GM12892 (cell line): ENCODE measurements around the gene JAKMIP1.

ENCODE experiments used
- DNase-seq: peaks from one replicate; pipeline ENCODE4 v3.0.0; 2011; ENCODE audit not compliant: insufficient read length
- FAIRE-seq: peaks from 2 replicates; lab custom pipeline; 2011; peaks lifted over from hg19 to GRCh38; lab: Jason Lieb, UNC
- POLR2A ChIP-seq: IDR thresholded peaks from 2 replicates; pipeline ENCODE4 v1.6.1; 2011; ENCODE audit warnings: low read depth, low read length, control low read depth
- POLR2AphosphoS5 ChIP-seq: IDR thresholded peaks from 2 replicates; pipeline ENCODE4 v1.6.1; 2011; ENCODE audit warnings: low read depth, low read length, control low read depth
- TAF1 ChIP-seq: IDR thresholded peaks from 2 replicates; pipeline ENCODE4 v1.6.1; 2011; ENCODE audit warnings: low read depth, mild to moderate bottlenecking, control low read depth, low read length, borderline replicate concordance

Gene JAKMIP1

GRCh38 chr4:5991405-5991804, 208.9 kb downstream of the JAKMIP1 start:
- no peak for DNase-seq
- no peak for FAIRE-seq
- TF ChIP-seq POLR2AphosphoS5 (no peak), POLR2A (no peak), TAF1 (no peak)

- TF ChIP-seq POLR2AphosphoS5 (no peak), POLR2A (no peak), TAF1 (no peak)
- FAIRE-seq, result no peak
- DNase-seq, result no peak
Measured at GRCh38 chr4:5990446-5991160, 209.7 kb downstream of the JAKMIP1 start.

GRCh38 chr4:5989236-5990225, 210.8 kb downstream of the JAKMIP1 start:
- DNase-seq (no peak), FAIRE-seq (no peak)
- TF ChIP-seq POLR2AphosphoS5 (no peak), POLR2A (no peak), TAF1 (no peak)

GRCh38 chr4:5988086-5988845, 212.1 kb downstream of the JAKMIP1 start:
- DNase-seq (no peak), FAIRE-seq (no peak)
- TF ChIP-seq POLR2A (no peak), POLR2AphosphoS5 (no peak), TAF1 (no peak)

GRCh38 chr4:5984843-5985242, 215.5 kb downstream of the JAKMIP1 start:
- FAIRE-seq (no peak), DNase-seq (no peak)
- no peak for TF ChIP-seq TAF1
- no peak for TF ChIP-seq POLR2AphosphoS5
- TF ChIP-seq POLR2A, result no peak

GRCh38 chr4:5982156-5982973, 218.0 kb downstream of the JAKMIP1 start:
- no peak for DNase-seq
- no peak for TF ChIP-seq POLR2A
- no peak for TF ChIP-seq POLR2AphosphoS5
- no peak for TF ChIP-seq TAF1
- FAIRE-seq, result no peak

- no peak for DNase-seq
- no peak for FAIRE-seq
- no peak for TF ChIP-seq TAF1
- no peak for TF ChIP-seq POLR2AphosphoS5
- TF ChIP-seq POLR2A, result no peak
Measured at GRCh38 chr4:5980436-5981155, 219.8 kb downstream of the JAKMIP1 start.

- no peak for TF ChIP-seq POLR2A
- TF ChIP-seq POLR2AphosphoS5, result no peak
- FAIRE-seq (no peak), DNase-seq (no peak)
Measured at GRCh38 chr4:5979981-5980380, 220.4 kb downstream of the JAKMIP1 start.

- FAIRE-seq (no peak), DNase-seq (no peak)
- TF ChIP-seq POLR2AphosphoS5, result no peak
- TF ChIP-seq TAF1, result no peak
- no peak for TF ChIP-seq POLR2A
Measured at GRCh38 chr4:5976921-5977320, 223.4 kb downstream of the JAKMIP1 start.

- DNase-seq, result no peak
- TF ChIP-seq POLR2AphosphoS5 (no peak), TAF1 (no peak), POLR2A (no peak)
- FAIRE-seq, result no peak
Measured at GRCh38 chr4:5976431-5976830, 223.9 kb downstream of the JAKMIP1 start.
